Gastrocnemius medialis (tissue), 4 donors: ENCODE measurements around the gene DUSP16. TPM values are rescaled to one million over a fixed set of nuclear protein-coding genes. Genes with fewer than 3 reads are reported as not detected.

Experiments used
- ATAC-seq, 2 donors: fragments of 150-250 bp; one replicate each; pipeline ENCODE4 v1.9.1; 2016
- DNase-seq, 2 donors: peaks; one replicate each; pipeline ENCODE4 v3.0.0-alpha.2; 2019
- H3K27ac ChIP-seq, 4 donors: fragments of 200-600 bp; sonication (generic); 1 replicate in 1 of 4; 2 replicates in 3 of 4; pipeline ENCODE4 v1.5.1; 2016 to 2018; ENCODE audit warnings: mild to moderate bottlenecking in 2 of 4, moderate library complexity in 1 of 4
- H3K27me3 ChIP-seq, 3 donors: fragments of 200-600 bp; sonication (generic) in 2 of 3; 1 replicate in 1 of 3; 2 replicates in 2 of 3; pipeline versions ENCODE4 v1.5.1 to v1.6.0; 2016 to 2019; ENCODE audit warnings: mild to moderate bottlenecking in 1 of 3, moderate library complexity in 1 of 3
- H3K36me3 ChIP-seq, 2 donors: fragments of 200-600 bp; sonication (generic) in 1 of 2; one replicate each; pipeline ENCODE4 v1.5.1; 2017 to 2018
- H3K4me1 ChIP-seq, 2 donors: fragments of 200-600 bp; sonication (generic) in 1 of 2; one replicate each; pipeline ENCODE4 v1.5.1; 2016 to 2017; ENCODE audit warnings: mild to moderate bottlenecking in 2 of 2
- H3K4me3 ChIP-seq, 4 donors: fragments of 200-600 bp; sonication (generic) in 3 of 4; 1 replicate in 1 of 4; 2 replicates in 3 of 4; pipeline ENCODE4 v1.5.1; 2016 to 2019; ENCODE audit warnings: mild to moderate bottlenecking in 2 of 4
- H3K9me3 ChIP-seq, 3 donors: fragments of 200-600 bp; sonication (generic) in 2 of 3; 1 replicate in 1 of 3; 2 replicates in 2 of 3; pipeline ENCODE4 v1.5.1; 2016 to 2019
- POLR2A ChIP-seq, 2 donors: fragments of 450-650 bp; IDR thresholded peaks; one replicate each; pipeline ENCODE4 v1.6.1; 2017; ENCODE audit warnings: antibody characterized with exemption in 2 of 2, mild to moderate bottlenecking in 2 of 2, moderate library complexity in 2 of 2
- in situ Hi-C, 4 donors: fragments of 200-750 bp; cut with MboI; loops; one replicate each; pipeline versions ENCODE4 v1.15.0 to v1.8.0; 2017; ENCODE audit warnings: low sequenced_read_pairs in 4 of 4
- intact Hi-C: fragments of 100-400 bp; cut with DNase I; formaldehyde crosslinking; loops from one replicate; pipeline ENCODE4 v1.15.1; 2023; ENCODE audit warnings: low total_unique reads
- total RNA-seq, 4 donors: library from RNA; depleted of rRNA; stranded (reverse); fragments of >200 nt; gene quantifications; one replicate each; pipeline versions ENCODE4 v1.1.0 to v1.2.3, GENCODE V29; 2016
- TF ChIP-seq, protein P1 (sequence below), 5 experiments: fragments of 450-650 bp in 3 of 5; fragments of 200-600 bp in 2 of 5; sonication (generic) in 2 of 5; IDR thresholded peaks in 4 of 5; conservative IDR thresholded peaks in 1 of 5; 1 replicate in 4 of 5; 2 replicates in 1 of 5; pipeline ENCODE4 v1.5.1; 2016 to 2019; ENCODE audit warnings: antibody characterized with exemption in 5 of 5, mild to moderate bottlenecking in 3 of 5, moderate library complexity in 3 of 5

The DUSP16 gene
- total RNA-seq, 4 donors from 2014 or later, result 10.9 to 15.7 (median 13.3) TPM

DNA sequence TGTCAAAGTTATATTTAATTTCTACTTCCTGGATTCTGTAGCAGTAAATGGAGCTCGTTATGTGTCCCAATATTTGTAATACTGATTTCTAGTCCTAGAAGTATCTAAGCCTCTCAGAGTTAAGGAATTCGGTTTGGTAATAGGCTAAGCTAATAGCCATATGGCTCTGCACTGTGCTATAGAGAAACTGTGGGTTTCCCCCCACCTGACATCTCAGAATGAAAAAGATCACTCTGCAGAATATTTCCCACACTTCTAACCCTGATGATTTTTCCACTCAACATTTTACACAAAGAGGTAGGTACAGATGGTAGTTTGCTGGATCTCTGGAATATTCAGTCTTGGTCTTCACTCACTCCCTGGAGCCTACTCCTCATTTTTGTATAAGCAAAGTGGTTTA lies 134.6 kb downstream of the DUSP16 start:
- H3K9me3 ChIP-seq, result no peaks in the 10 kb centered on the region
- intact Hi-C loops (no loop called here), in situ Hi-C loops (no loop called here)
- TF ChIP-seq, protein P1, sequence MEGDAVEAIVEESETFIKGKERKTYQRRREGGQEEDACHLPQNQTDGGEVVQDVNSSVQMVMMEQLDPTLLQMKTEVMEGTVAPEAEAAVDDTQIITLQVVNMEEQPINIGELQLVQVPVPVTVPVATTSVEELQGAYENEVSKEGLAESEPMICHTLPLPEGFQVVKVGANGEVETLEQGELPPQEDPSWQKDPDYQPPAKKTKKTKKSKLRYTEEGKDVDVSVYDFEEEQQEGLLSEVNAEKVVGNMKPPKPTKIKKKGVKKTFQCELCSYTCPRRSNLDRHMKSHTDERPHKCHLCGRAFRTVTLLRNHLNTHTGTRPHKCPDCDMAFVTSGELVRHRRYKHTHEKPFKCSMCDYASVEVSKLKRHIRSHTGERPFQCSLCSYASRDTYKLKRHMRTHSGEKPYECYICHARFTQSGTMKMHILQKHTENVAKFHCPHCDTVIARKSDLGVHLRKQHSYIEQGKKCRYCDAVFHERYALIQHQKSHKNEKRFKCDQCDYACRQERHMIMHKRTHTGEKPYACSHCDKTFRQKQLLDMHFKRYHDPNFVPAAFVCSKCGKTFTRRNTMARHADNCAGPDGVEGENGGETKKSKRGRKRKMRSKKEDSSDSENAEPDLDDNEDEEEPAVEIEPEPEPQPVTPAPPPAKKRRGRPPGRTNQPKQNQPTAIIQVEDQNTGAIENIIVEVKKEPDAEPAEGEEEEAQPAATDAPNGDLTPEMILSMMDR (IDR thresholded peaks at IDR 0.05 in 4 of 5, conservative IDR thresholded peaks at IDR 0.05 in 1 of 5), result no peak
- TF ChIP-seq POLR2A (IDR thresholded peaks at IDR 0.05), result no peak
- H3K36me3 ChIP-seq, result no peaks in the 10 kb centered on the region
- ATAC-seq, result no peak
- DNase-seq, result no peak
- H3K4me3 ChIP-seq, result no peak overlapping the region
- peaks cover 6 to 7% of the 10 kb centered on the region in 2 donors for H3K4me1 ChIP-seq
- H3K27ac ChIP-seq, result no peak overlapping the region
- H3K27me3 ChIP-seq, result no peaks in the 10 kb centered on the region

DNA sequence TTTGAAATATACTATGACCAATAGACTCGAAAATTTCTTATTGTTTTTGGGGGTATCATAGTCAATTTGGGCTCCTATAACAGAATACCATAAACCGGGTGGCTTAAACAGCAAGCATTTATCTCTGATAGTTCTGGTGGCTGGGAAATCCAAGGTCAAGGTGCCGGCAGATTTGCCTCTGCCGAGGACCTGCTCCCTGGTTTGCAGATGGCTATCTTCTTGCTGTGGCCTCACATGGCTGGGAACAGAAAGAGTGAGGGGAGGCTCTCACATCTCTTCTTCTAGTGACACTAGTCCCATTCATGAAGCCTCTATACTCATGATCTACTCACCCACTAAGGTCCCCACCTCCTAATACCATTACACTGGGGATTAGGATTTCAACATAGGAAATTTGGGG lies 135.1 kb downstream of the DUSP16 start:
- no peaks in the 10 kb centered on the region for H3K36me3 ChIP-seq
- H3K9me3 ChIP-seq, result no peaks in the 10 kb centered on the region
- H3K27ac ChIP-seq, result no peak overlapping the region
- DNase-seq (no peak), ATAC-seq (no peak)
- H3K27me3 ChIP-seq, result no peaks in the 10 kb centered on the region
- no peak for TF ChIP-seq POLR2A (IDR thresholded peaks at IDR 0.05)
- TF ChIP-seq, protein P1 (IDR thresholded peaks at IDR 0.05 in 4 of 5, conservative IDR thresholded peaks at IDR 0.05 in 1 of 5), result no peak
- in situ Hi-C loops (no loop called here), intact Hi-C loops (no loop called here)
- no peak overlapping the region for H3K4me3 ChIP-seq
- peaks cover 6 to 7% of the 10 kb centered on the region in 2 donors for H3K4me1 ChIP-seq

DNA sequence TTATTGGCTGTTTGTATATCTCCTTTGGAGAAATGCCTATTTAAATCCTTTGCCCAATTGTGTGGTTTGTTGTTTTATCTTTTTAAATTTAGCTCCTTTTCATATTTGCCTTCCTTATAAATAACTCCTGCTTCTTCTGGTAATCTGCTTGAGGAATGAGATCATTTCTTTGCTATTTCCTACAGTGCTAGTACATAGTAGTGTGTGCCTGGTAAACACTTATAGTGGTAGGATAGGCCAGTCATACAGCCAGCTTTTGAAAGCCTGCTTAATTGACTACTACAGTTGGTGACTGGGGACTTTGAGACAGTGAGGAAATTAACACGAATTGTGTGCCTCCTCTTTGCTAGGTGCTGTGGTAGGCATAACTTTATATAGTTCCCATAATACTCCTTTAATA lies 137.0 kb downstream of the DUSP16 start:
- DNase-seq (no peak), ATAC-seq (no peak)
- in situ Hi-C loops, result no loop called here
- peaks cover 6 to 7% of the 10 kb centered on the region in 2 donors for H3K4me1 ChIP-seq
- H3K27me3 ChIP-seq, result no peaks in the 10 kb centered on the region
- H3K4me3 ChIP-seq, result no peak overlapping the region
- no peaks in the 10 kb centered on the region for H3K36me3 ChIP-seq
- intact Hi-C loops, result no loop called here
- TF ChIP-seq, protein P1 (IDR thresholded peaks at IDR 0.05 in 4 of 5, conservative IDR thresholded peaks at IDR 0.05 in 1 of 5), result no peak
- TF ChIP-seq POLR2A (IDR thresholded peaks at IDR 0.05), result no peak
- no peak overlapping the region for H3K27ac ChIP-seq
- H3K9me3 ChIP-seq, result no peaks in the 10 kb centered on the region

DNA sequence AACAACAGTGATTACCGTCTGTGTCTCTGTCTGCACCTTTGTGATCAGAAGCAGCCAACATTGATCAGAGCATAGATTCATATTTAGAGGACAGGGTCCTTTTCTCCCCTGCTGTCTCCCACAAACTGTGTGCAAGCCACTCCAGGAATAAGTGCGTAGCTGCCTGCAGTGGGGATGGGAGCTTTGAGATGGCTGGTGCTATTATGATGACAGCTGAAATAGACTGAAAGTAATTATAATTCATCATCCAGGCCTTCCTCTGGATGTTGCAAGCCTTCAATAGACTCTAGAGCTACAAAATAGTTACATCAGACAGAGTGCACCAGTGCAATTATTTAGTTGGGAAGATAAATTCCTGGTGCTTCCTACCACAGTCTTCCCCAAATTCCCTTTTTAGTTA lies 137.7 kb downstream of the DUSP16 start:
- no peaks in the 10 kb centered on the region for H3K27me3 ChIP-seq
- no peaks in the 10 kb centered on the region for H3K36me3 ChIP-seq
- H3K4me3 ChIP-seq, result no peak overlapping the region
- no peak for ATAC-seq
- no peak for DNase-seq
- intact Hi-C loops (no loop called here), in situ Hi-C loops (no loop called here)
- H3K9me3 ChIP-seq, result no peaks in the 10 kb centered on the region
- no peak for TF ChIP-seq POLR2A (IDR thresholded peaks at IDR 0.05)
- TF ChIP-seq, protein P1 (IDR thresholded peaks at IDR 0.05 in 4 of 5, conservative IDR thresholded peaks at IDR 0.05 in 1 of 5), result no peak
- no peak overlapping the region for H3K27ac ChIP-seq
- peaks cover 6 to 7% of the 10 kb centered on the region in 2 donors for H3K4me1 ChIP-seq

Other genes with a start within 250 kb of the DUSP16 start
- gene MANSC1, start 212.6 kb downstream of the DUSP16 start, total RNA-seq, result 1 to 10 TPM; 1.4 to 4.7 (median 3.5) TPM
- gene BORCS5, start 205.8 kb downstream of the DUSP16 start, total RNA-seq, result 10 to 100 TPM; 13.0 to 13.9 (median 13.4) TPM
- 10 to 100 TPM in 3 of 4 donors, 1 to 10 TPM in 1; 6.3 to 13.6 (median 10.3) TPM for gene CREBL2, start 49.0 kb upstream of the DUSP16 start, total RNA-seq
- not detected for gene GPR19, start 133.3 kb upstream of the DUSP16 start, total RNA-seq
- 10 to 100 TPM; 43.6 to 76.4 (median 56.6) TPM for gene CDKN1B, start 154.5 kb upstream of the DUSP16 start, total RNA-seq
- 10 to 100 TPM; 25.8 to 73.7 (median 67.7) TPM for gene APOLD1, start 222.8 kb upstream of the DUSP16 start, total RNA-seq